ENCODE data around the gene C1orf159. TPM values are rescaled to one million over a fixed set of nuclear protein-coding genes. Genes with fewer than 3 reads are reported as not detected.

Gene C1orf159
- total and polyA plus RNA-seq, 9 of the 15 experiments (the other 6 are each of a cell fraction or from before 2014, with no cell fraction given): 0.28 to 54.9 (median 10.6) TPM

DNA sequence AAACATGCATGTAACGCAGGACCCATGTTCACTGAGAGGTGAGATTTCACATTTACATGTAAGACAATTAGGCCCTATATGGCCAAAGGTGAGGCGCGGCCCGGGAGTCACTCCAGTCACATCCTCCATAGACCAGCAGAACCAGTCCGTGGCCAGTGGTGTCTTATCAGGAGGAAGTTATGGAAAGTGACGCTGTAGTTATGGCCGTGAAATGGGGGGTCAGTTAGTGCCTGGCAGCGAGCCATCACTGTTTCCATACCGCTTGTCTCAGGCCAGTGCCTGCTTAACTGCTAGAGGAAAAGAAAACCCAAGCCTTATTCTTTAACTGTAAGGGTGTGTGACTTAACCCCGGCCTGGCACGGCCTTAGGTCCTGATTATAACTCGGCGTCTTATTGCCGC, 6.1 kb downstream of the C1orf159 start (continued):
- TF ChIP-seq, protein P1, sequence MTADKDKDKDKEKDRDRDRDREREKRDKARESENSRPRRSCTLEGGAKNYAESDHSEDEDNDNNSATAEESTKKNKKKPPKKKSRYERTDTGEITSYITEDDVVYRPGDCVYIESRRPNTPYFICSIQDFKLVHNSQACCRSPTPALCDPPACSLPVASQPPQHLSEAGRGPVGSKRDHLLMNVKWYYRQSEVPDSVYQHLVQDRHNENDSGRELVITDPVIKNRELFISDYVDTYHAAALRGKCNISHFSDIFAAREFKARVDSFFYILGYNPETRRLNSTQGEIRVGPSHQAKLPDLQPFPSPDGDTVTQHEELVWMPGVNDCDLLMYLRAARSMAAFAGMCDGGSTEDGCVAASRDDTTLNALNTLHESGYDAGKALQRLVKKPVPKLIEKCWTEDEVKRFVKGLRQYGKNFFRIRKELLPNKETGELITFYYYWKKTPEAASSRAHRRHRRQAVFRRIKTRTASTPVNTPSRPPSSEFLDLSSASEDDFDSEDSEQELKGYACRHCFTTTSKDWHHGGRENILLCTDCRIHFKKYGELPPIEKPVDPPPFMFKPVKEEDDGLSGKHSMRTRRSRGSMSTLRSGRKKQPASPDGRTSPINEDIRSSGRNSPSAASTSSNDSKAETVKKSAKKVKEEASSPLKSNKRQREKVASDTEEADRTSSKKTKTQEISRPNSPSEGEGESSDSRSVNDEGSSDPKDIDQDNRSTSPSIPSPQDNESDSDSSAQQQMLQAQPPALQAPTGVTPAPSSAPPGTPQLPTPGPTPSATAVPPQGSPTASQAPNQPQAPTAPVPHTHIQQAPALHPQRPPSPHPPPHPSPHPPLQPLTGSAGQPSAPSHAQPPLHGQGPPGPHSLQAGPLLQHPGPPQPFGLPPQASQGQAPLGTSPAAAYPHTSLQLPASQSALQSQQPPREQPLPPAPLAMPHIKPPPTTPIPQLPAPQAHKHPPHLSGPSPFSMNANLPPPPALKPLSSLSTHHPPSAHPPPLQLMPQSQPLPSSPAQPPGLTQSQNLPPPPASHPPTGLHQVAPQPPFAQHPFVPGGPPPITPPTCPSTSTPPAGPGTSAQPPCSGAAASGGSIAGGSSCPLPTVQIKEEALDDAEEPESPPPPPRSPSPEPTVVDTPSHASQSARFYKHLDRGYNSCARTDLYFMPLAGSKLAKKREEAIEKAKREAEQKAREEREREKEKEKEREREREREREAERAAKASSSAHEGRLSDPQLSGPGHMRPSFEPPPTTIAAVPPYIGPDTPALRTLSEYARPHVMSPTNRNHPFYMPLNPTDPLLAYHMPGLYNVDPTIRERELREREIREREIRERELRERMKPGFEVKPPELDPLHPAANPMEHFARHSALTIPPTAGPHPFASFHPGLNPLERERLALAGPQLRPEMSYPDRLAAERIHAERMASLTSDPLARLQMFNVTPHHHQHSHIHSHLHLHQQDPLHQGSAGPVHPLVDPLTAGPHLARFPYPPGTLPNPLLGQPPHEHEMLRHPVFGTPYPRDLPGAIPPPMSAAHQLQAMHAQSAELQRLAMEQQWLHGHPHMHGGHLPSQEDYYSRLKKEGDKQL (CRISPR knock-in tag; IDR thresholded peaks at IDR 0.05; ENCODE audit: borderline replicate concordance): no peak
- TF ChIP-seq ZNF696 (CRISPR knock-in tag; conservative IDR thresholded peaks at IDR 0.05) (no peak), ZBTB1 (CRISPR knock-in tag; IDR thresholded peaks at IDR 0.05; ENCODE audit: borderline replicate concordance, low read depth) (no peak), ZNF589 (CRISPR knock-in tag; IDR thresholded peaks at IDR 0.05; ENCODE audit: low read depth) (0 out of 2 replicates have a peak, but pooled peaks have one; percentile 27), SP2 (IDR thresholded peaks at IDR 0.05; ENCODE audit: extremely low read depth, low read depth, low read length, poor library complexity, severe bottlenecking) (no peak), HMGN3 (IDR thresholded peaks at IDR 0.05; ENCODE audit: borderline replicate concordance, extremely low read depth, insufficient read length, low read depth, low read length) (no peak), ZNF766 (CRISPR knock-in tag; conservative IDR thresholded peaks at IDR 0.05) (no peak), RBM14 (IDR thresholded peaks at IDR 0.05; ENCODE audit: borderline replicate concordance, insufficient read depth, low read depth, low read length) (no peak), RAD21 (CRISPR knock-in tag; conservative IDR thresholded peaks at IDR 0.05 in 1 of 2, IDR thresholded peaks at IDR 0.05 in 1 of 2) (no peak), CREM (IDR thresholded peaks at IDR 0.05; ENCODE audit: low read depth) (peak; percentile 93), RBM34 (IDR thresholded peaks at IDR 0.05; ENCODE audit: borderline replicate concordance, insufficient read depth, low read length) (no peak)
- TF ChIP-seq, protein P2, sequence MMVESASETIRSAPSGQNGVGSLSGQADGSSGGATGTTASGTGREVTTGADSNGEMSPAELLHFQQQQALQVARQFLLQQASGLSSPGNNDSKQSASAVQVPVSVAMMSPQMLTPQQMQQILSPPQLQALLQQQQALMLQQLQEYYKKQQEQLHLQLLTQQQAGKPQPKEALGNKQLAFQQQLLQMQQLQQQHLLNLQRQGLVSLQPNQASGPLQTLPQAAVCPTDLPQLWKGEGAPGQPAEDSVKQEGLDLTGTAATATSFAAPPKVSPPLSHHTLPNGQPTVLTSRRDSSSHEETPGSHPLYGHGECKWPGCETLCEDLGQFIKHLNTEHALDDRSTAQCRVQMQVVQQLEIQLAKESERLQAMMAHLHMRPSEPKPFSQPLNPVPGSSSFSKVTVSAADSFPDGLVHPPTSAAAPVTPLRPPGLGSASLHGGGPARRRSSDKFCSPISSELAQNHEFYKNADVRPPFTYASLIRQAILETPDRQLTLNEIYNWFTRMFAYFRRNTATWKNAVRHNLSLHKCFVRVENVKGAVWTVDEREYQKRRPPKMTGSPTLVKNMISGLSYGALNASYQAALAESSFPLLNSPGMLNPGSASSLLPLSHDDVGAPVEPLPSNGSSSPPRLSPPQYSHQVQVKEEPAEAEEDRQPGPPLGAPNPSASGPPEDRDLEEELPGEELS (CRISPR knock-in tag; IDR thresholded peaks at IDR 0.05; ENCODE audit: borderline replicate concordance): no peak
- TF ChIP-seq, protein P3, sequence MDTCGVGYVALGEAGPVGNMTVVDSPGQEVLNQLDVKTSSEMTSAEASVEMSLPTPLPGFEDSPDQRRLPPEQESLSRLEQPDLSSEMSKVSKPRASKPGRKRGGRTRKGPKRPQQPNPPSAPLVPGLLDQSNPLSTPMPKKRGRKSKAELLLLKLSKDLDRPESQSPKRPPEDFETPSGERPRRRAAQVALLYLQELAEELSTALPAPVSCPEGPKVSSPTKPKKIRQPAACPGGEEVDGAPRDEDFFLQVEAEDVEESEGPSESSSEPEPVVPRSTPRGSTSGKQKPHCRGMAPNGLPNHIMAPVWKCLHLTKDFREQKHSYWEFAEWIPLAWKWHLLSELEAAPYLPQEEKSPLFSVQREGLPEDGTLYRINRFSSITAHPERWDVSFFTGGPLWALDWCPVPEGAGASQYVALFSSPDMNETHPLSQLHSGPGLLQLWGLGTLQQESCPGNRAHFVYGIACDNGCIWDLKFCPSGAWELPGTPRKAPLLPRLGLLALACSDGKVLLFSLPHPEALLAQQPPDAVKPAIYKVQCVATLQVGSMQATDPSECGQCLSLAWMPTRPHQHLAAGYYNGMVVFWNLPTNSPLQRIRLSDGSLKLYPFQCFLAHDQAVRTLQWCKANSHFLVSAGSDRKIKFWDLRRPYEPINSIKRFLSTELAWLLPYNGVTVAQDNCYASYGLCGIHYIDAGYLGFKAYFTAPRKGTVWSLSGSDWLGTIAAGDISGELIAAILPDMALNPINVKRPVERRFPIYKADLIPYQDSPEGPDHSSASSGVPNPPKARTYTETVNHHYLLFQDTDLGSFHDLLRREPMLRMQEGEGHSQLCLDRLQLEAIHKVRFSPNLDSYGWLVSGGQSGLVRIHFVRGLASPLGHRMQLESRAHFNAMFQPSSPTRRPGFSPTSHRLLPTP (IDR thresholded peaks at IDR 0.05; ENCODE audit: borderline replicate concordance, extremely low read depth, insufficient read length): no peak
